OCI-LY3 (cell line): ENCODE measurements around the gene NUTM2G.
"Not testable (repeated sequence)": the region's sequence is repeated elsewhere in the genome, so short reads cannot be mapped to it uniquely, and the experiment has no call there.

Source experiments
- H2AFZ ChIP-seq: fragments of 200-600, 300-600 bp; shearing (Covaris generic); 2 replicates; pipeline ENCODE4 v1.6.0; 2014; ENCODE audit warnings: antibody characterized with exemption, low read depth, low read length
- H3K27ac ChIP-seq: fragments of 200-600, 300-600 bp; sonication (generic); 2 replicates; pipeline ENCODE4 v1.5.1; 2014; ENCODE audit warnings: mild to moderate bottlenecking, low read length, moderate library complexity, mixed read lengths
- H3K27me3 ChIP-seq: fragments of 200-600, 300-600 bp; sonication (generic); 2 replicates; pipeline ENCODE4 v1.6.1; 2014; ENCODE audit warnings: low read depth, low read length, mixed read lengths
- H3K36me3 ChIP-seq: fragments of 200-600, 300-600 bp; sonication (generic); replicated peaks from 2 replicates; pipeline ENCODE3; 2014; ENCODE audit warnings: low read depth, low read length, mixed read lengths
- H3K4me1 ChIP-seq: fragments of 300-600, 200-600 bp; sonication (generic); 2 replicates; pipeline ENCODE4 v1.6.1; 2014; ENCODE audit warnings: low read length, mixed read lengths
- H3K4me2 ChIP-seq: fragments of 200-600, 300-600 bp; sonication (generic); 2 replicates; pipeline ENCODE4 v1.6.1; 2014; ENCODE audit warnings: low read length, mixed read lengths
- H3K4me3 ChIP-seq: fragments of 300-600, 200-600 bp; sonication (generic); 2 replicates; pipeline ENCODE4 v1.5.1; 2014; ENCODE audit warnings: antibody characterized with exemption, mild to moderate bottlenecking, low read length, moderate library complexity
- H3K79me2 ChIP-seq: fragments of 300-600, 200-600 bp; shearing (Covaris generic); 2 replicates; pipeline ENCODE4 v1.6.1; 2014; ENCODE audit warnings: mild to moderate bottlenecking, low read length, mixed read lengths
- H3K9ac ChIP-seq: fragments of 300-600, 200-600 bp; shearing (Covaris generic); 2 replicates; pipeline ENCODE4 v1.6.0; 2014; ENCODE audit warnings: mild to moderate bottlenecking, low read length, moderate library complexity
- H3K9me3 ChIP-seq: fragments of 200-600, 300-600 bp; shearing (Covaris generic); 2 replicates; pipeline ENCODE4 v1.6.1; 2014; ENCODE audit warnings: low read length, mixed read lengths; ENCODE audit not compliant: insufficient read depth
- H4K20me1 ChIP-seq: fragments of 200-600, 300-600 bp; sonication (generic); 2 replicates; pipeline ENCODE4 v1.6.1; 2016; ENCODE audit warnings: low read length, mixed read lengths; ENCODE audit not compliant: insufficient read depth
- EZH2phosphoT487 ChIP-seq: fragments of 200-600 bp; shearing (Covaris generic); IDR thresholded peaks from 2 replicates; pipeline ENCODE4 v1.6.1; 2018; ENCODE audit warnings: antibody characterized with exemption, mixed run types, low read depth
- TF ChIP-seq, protein P1 (sequence below): fragments of 200-600, 300-600 bp; sonication (generic); IDR thresholded peaks from 2 replicates; pipeline ENCODE4 v1.5.1; 2014; ENCODE audit warnings: antibody characterized with exemption, low read length, low read depth

The NUTM2G gene

GRCh38 chr9:96888591-96888990 lies 40.1 kb upstream of the NUTM2G start:
- H3K4me2 ChIP-seq, result no peak overlapping the region
- no peaks in the 10 kb centered on the region for H3K9me3 ChIP-seq
- H2AFZ ChIP-seq, result no peak overlapping the region
- no peak overlapping the region for H3K4me3 ChIP-seq
- no peaks in the 10 kb centered on the region for H3K36me3 ChIP-seq
- no peaks in the 10 kb centered on the region for H3K79me2 ChIP-seq
- no peaks in the 10 kb centered on the region for H4K20me1 ChIP-seq
- no peak overlapping the region for H3K27ac ChIP-seq
- TF ChIP-seq EZH2phosphoT487, result no peak
- TF ChIP-seq, protein P1, sequence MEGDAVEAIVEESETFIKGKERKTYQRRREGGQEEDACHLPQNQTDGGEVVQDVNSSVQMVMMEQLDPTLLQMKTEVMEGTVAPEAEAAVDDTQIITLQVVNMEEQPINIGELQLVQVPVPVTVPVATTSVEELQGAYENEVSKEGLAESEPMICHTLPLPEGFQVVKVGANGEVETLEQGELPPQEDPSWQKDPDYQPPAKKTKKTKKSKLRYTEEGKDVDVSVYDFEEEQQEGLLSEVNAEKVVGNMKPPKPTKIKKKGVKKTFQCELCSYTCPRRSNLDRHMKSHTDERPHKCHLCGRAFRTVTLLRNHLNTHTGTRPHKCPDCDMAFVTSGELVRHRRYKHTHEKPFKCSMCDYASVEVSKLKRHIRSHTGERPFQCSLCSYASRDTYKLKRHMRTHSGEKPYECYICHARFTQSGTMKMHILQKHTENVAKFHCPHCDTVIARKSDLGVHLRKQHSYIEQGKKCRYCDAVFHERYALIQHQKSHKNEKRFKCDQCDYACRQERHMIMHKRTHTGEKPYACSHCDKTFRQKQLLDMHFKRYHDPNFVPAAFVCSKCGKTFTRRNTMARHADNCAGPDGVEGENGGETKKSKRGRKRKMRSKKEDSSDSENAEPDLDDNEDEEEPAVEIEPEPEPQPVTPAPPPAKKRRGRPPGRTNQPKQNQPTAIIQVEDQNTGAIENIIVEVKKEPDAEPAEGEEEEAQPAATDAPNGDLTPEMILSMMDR, result no peak
- H3K9ac ChIP-seq, result no peak overlapping the region
- H3K27me3 ChIP-seq, result no peaks in the 10 kb centered on the region
- no peaks in the 10 kb centered on the region for H3K4me1 ChIP-seq

DNA sequence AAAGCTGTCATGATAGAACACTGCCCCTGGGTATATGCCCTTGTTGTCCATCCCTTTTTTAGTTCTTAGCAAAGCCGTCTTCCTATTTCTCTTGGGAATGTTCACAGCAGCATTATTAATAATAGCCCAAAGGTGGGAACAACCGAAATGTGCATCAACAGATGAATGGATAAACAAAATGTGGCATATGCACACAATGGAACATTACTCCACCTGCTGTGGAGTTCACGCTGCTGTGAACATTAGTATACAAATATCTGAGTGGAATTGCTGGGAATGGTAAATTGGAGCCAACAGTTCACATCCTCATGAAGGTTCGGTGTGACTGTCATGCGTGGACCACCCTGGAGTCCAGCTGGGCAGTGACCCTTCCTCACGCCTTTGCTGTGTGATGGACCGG lies 36.5 kb upstream of the NUTM2G start:
- Histone ChIP-seq H3K27me3 (no peaks in the 10 kb centered on the region), H2AFZ (no peak overlapping the region), H3K36me3 (no peaks in the 10 kb centered on the region), H3K79me2 (no peaks in the 10 kb centered on the region), H3K9me3 (no peaks in the 10 kb centered on the region), H4K20me1 (no peaks in the 10 kb centered on the region), H3K27ac (no peak overlapping the region), H3K4me3 (no peak overlapping the region), H3K4me2 (no peak overlapping the region), H3K9ac (no peak overlapping the region), H3K4me1 (no peaks in the 10 kb centered on the region)
- TF ChIP-seq, protein P1, result no peak
- no peak for TF ChIP-seq EZH2phosphoT487

DNA sequence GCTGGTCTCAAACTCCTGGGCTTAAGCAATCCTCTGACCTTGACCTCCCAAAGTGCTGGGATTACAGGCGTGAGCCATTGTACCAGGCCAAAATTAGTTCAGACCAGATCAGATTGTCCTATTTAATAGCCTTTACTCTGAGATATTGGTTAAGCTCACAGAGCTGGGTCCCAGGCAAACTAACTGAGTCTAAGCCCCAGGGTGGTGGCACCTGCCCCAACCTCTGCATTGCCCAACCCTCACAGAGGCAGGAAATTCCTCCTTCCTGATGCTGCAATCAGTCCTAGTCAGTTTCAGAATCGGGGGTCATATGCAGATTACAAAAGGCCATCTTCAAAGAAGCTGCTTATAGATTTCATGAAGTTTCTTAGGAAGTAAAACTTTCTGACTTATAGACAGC lies 28.6 kb upstream of the NUTM2G start:
- H3K36me3 ChIP-seq, H3K27me3 ChIP-seq, H4K20me1 ChIP-seq, H2AFZ ChIP-seq, H3K4me2 ChIP-seq, H3K4me3 ChIP-seq, H3K9me3 ChIP-seq, H3K79me2 ChIP-seq, H3K27ac ChIP-seq, H3K9ac ChIP-seq, H3K4me1 ChIP-seq: not testable (repeated sequence)

DNA sequence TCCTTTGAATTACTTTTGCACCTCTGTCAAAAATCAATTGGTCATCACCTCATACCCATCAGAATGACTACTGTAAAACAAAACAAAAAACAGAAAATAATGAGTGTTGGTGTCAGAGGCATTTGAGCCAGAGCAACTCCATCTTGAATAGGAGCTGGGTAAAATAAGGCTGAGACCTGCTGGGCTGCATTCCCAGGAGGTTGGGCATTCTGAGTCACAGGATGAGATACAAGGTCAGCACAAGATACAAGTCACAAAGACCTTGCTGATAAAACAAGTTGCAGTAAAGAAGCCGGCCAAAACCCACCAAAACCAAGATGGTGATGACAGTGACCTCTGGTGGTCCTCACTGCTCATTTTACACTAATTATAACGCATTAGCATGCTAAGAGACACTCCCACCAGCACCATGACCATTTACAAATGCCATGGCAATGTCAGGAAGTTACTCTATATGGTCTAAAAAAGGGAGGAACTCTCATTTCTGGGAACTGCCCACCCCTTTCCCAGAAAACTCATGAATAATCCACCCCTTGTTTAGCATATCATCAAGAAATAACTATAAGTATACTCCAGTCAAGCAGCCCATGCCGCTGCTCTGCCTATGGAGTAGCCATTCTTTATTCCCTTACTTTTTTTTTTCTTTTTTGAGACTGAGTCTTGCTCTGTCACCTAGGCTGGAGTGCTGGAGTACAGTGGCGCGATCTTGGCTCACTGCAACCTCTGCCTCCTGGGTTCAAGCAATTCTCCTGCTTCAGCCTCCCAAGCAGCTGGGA lies 23.5 kb upstream of the NUTM2G start:
- H3K4me2 ChIP-seq, H3K27me3 ChIP-seq, H2AFZ ChIP-seq, H3K4me1 ChIP-seq, H4K20me1 ChIP-seq, H3K36me3 ChIP-seq, H3K9me3 ChIP-seq, H3K4me3 ChIP-seq, H3K27ac ChIP-seq, H3K79me2 ChIP-seq, H3K9ac ChIP-seq: not testable (repeated sequence)

DNA sequence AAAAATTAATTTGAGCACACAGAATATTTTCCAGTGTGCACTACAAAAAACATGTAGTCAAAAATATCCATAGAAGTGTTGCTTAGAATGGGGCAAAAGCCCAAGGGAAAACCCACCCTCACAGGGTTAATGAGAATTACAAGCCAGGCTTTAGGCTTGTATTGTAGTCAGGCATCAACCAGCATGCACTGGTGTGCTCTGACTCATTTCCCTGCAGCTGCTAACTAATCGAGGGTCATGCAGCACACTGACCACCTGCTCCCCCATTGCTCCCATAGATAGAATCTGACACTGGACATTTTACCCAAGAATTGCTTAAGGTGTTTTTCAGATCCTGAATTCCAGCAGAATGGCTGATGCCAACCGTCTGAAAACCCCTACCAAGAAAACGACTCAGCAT lies 20.2 kb upstream of the NUTM2G start:
- H3K79me2 ChIP-seq, H3K4me2 ChIP-seq: not testable (repeated sequence)

DNA sequence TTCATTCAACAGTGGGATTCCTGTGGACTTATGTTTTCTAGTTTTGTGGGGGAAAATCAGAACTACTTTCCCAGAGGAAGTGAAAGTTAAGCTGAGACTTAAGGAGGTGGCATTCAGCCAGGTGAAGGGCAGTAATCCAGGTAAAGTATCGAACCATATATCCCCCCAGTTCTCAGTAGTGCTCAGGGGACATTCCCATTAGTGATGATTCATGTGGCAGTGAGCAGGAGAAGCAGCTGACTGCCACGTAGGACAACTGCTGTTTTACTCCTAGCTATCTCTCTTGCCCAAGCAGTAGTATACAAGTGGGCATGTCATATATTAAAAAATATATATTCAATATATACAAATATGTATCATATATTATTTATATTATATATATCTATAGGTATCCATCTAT lies 13.1 kb upstream of the NUTM2G start:
- not testable (repeated sequence) for H3K9ac ChIP-seq, H3K36me3 ChIP-seq, H4K20me1 ChIP-seq, H3K9me3 ChIP-seq, H3K4me1 ChIP-seq, H3K4me2 ChIP-seq, H3K27me3 ChIP-seq, H3K4me3 ChIP-seq, H3K27ac ChIP-seq, H2AFZ ChIP-seq, H3K79me2 ChIP-seq

More for the DNA sequence above, 20.2 kb upstream of the NUTM2G start:
- H3K4me3 ChIP-seq, H3K27ac ChIP-seq, H3K9me3 ChIP-seq, H3K36me3 ChIP-seq, H3K4me1 ChIP-seq, H3K27me3 ChIP-seq, H3K9ac ChIP-seq, H2AFZ ChIP-seq, H4K20me1 ChIP-seq: not testable (repeated sequence)

GRCh38 chr9:96916531-96916930 lies 12.1 kb upstream of the NUTM2G start:
- H3K4me1 ChIP-seq, H3K9ac ChIP-seq, H3K4me3 ChIP-seq, H4K20me1 ChIP-seq, H3K79me2 ChIP-seq, H3K9me3 ChIP-seq, H3K36me3 ChIP-seq, H3K4me2 ChIP-seq, H3K27me3 ChIP-seq, H3K27ac ChIP-seq, H2AFZ ChIP-seq: not testable (repeated sequence)

DNA sequence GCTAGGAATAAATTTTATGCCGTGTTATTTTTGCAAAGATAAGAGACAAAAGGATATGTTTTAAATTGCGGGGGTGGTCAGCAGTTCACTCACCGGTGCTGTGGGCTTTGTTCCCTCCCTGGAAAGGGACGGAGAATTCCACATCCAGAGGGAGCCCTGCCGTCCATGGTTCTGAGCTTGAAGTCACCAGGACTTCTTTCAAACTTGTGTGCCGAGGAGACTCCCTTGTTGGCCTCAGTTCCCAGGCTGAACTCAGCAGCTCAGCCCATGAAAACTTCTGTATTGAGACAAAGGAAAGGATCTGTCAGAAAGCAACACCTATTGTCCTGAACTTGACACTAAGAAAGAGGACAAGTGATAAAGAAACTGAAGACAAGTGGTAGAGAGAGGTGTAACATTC lies 10.1 kb upstream of the NUTM2G start:
- not testable (repeated sequence) for H3K79me2 ChIP-seq, H3K4me1 ChIP-seq, H4K20me1 ChIP-seq, H3K27ac ChIP-seq, H3K36me3 ChIP-seq, H3K9ac ChIP-seq, H3K9me3 ChIP-seq, H3K4me3 ChIP-seq, H3K4me2 ChIP-seq, H3K27me3 ChIP-seq, H2AFZ ChIP-seq
